Testis (tissue), 3 donors: ENCODE data around the gene COL4A1. TPM values are rescaled to one million over a fixed set of nuclear protein-coding genes. Genes with fewer than 3 reads are reported as not detected.

Experiments used
- DNase-seq: peaks from one replicate; pipeline ENCODE4 v3.0.0-alpha.2; 2019
- H3K27ac ChIP-seq, 2 donors: fragments of 200-600 bp; sonication (generic); one replicate each; pipeline ENCODE4 v1.5.1; 2019
- H3K27me3 ChIP-seq: fragments of 200-600 bp; sonication (generic); one replicate; pipeline ENCODE4 v1.5.1; 2019
- H3K36me3 ChIP-seq: fragments of 200-600 bp; sonication (generic); one replicate; pipeline ENCODE4 v1.5.1; 2017; ENCODE audit warnings: low read depth; ENCODE audit errors: missing control alignments
- H3K4me1 ChIP-seq: fragments of 200-600 bp; sonication (generic); one replicate; pipeline ENCODE4 v1.5.1; 2019
- H3K4me3 ChIP-seq, 2 donors: fragments of 200-600 bp; sonication (generic); one replicate each; pipeline ENCODE4 v1.5.1; 2017 to 2019
- H3K9me3 ChIP-seq: fragments of 200-600 bp; sonication (generic); one replicate; pipeline ENCODE4 v1.5.1; 2017
- CTCF ChIP-seq, 3 experiments: fragments of 450-650 bp in 2 of 3; fragments of 200-600 bp in 1 of 3; sonication (generic) in 1 of 3; IDR thresholded peaks; one replicate each; pipeline ENCODE4 v1.5.1; 2016 to 2019; ENCODE audit warnings: antibody characterized with exemption in 3 of 3, mild to moderate bottlenecking in 2 of 3, moderate library complexity in 1 of 3
- POLR2A ChIP-seq: fragments of 450-650 bp; IDR thresholded peaks from one replicate; pipeline ENCODE4 v1.6.1; 2017; ENCODE audit warnings: antibody characterized with exemption, mild to moderate bottlenecking, moderate library complexity
- WGBS, 2 donors: methylation state at CpG; one replicate each; pipeline ENCODE4 v1.1.5; 2018; 5-methylcytosine and 5-hydroxymethylcytosine counted together
- intact Hi-C: fragments of 100-400 bp; cut with DNase I; formaldehyde crosslinking; loops from one replicate; pipeline ENCODE4 v1.15.1; 2023; ENCODE audit warnings: low total_unique reads
- polyA plus RNA-seq: library from polyadenylated mRNA; stranded (reverse); fragments of 350-450 nt; fragmentation: Illumina TruSeq; extraction: RNeasy Lipid Tissue Mini Kit (QIAGEN cat#74804); gene quantifications from one replicate; pipeline ENCODE4 v1.2.3, GENCODE V29; 2014; ENCODE audit warnings: low read depth, low replicate concordance; ENCODE audit not compliant: insufficient read depth
- total RNA-seq, 2 donors: library from RNA; depleted of rRNA; stranded (reverse); fragments of >200 nt; gene quantifications; one replicate each; pipeline ENCODE4 v1.2.3, GENCODE V29; 2016

Gene COL4A1
- total and polyA plus RNA-seq, 3 donors from 2014 or later, result 35.5 to 43.0 (median 39.0) TPM

- WGBS, 2 donors, result 85 to 94% methylated on average over 13 to 14 of the region's 14 CpGs
- no peak for TF ChIP-seq CTCF (IDR thresholded peaks at IDR 0.05)
- TF ChIP-seq POLR2A, result no peak
- no peaks in the 10 kb centered on the region for H3K36me3 ChIP-seq
- DNase-seq, result no peak
- intact Hi-C loops, result no loop called here
- peaks cover 10% of the 10 kb centered on the region for H3K4me1 ChIP-seq
- no peak overlapping the region for H3K27ac ChIP-seq
- no peak overlapping the region for H3K4me3 ChIP-seq
- H3K9me3 ChIP-seq, result no peaks in the 10 kb centered on the region
- no peaks in the 10 kb centered on the region for H3K27me3 ChIP-seq
Measured at GRCh38 chr13:110124201-110124940, 182.6 kb downstream of the COL4A1 start.

GRCh38 chr13:110123041-110123809, 183.7 kb downstream of the COL4A1 start:
- 78 to 83% methylated on average over 19 of the region's 19 CpGs for WGBS, 2 donors
- no peaks in the 10 kb centered on the region for H3K9me3 ChIP-seq
- no peak for DNase-seq
- H3K27ac ChIP-seq, result no peak overlapping the region
- H3K27me3 ChIP-seq, result no peaks in the 10 kb centered on the region
- H3K36me3 ChIP-seq, result no peaks in the 10 kb centered on the region
- no peak overlapping the region for H3K4me3 ChIP-seq
- H3K4me1 ChIP-seq, result peaks cover 10% of the 10 kb centered on the region
- TF ChIP-seq CTCF (IDR thresholded peaks at IDR 0.05), result no peak
- TF ChIP-seq POLR2A, result no peak
- intact Hi-C loops, result no loop called here

- Histone ChIP-seq H3K9me3 (no peaks in the 10 kb centered on the region), H3K4me1 (peaks cover 6% of the 10 kb centered on the region), H3K36me3 (no peaks in the 10 kb centered on the region), H3K4me3 (no peak overlapping the region), H3K27me3 (no peaks in the 10 kb centered on the region), H3K27ac (no peak overlapping the region)
- whole genome bisulfite sequencing, 2 donors, result 67 to 74% methylated on average over 6 of the region's 6 CpGs
- TF ChIP-seq POLR2A (no peak), CTCF (IDR thresholded peaks at IDR 0.05) (no peak)
- intact Hi-C loops, result no loop called here
- no peak for DNase-seq
Measured at GRCh38 chr13:110121422-110122083, 185.4 kb downstream of the COL4A1 start.

- Histone ChIP-seq H3K27ac (no peak overlapping the region), H3K36me3 (no peaks in the 10 kb centered on the region), H3K9me3 (no peaks in the 10 kb centered on the region), H3K4me3 (no peak overlapping the region), H3K4me1 (no peaks in the 10 kb centered on the region), H3K27me3 (no peaks in the 10 kb centered on the region)
- DNase-seq, result no peak
- intact Hi-C loops, result no loop called here
- TF ChIP-seq POLR2A (no peak), CTCF (IDR thresholded peaks at IDR 0.05) (no peak)
- WGBS, 2 donors, result 86 to 88% methylated on average over 16 to 18 of the region's 18 CpGs
Measured at GRCh38 chr13:110119935-110120905, 186.7 kb downstream of the COL4A1 start.
